Measurements from ENCODE around the gene WIZ.

WIZ gene

GRCh38 chr19:15445227-15445605 lies 4.5 kb downstream of the WIZ start:
- no peak overlapping the region for H3K4me3 ChIP-seq (ENCODE audit: low read depth, low read length)
- no peak for DNase-seq (ENCODE audit: low read depth)
- no peak for TF ChIP-seq CTCF (IDR thresholded peaks at IDR 0.05; ENCODE audit: control insufficient read depth, extremely low read depth, insufficient read depth)

- no peak overlapping the region for H3K4me3 ChIP-seq (ENCODE audit: low read depth, low read length)
- no peak for TF ChIP-seq CTCF (IDR thresholded peaks at IDR 0.05; ENCODE audit: control insufficient read depth, extremely low read depth, insufficient read depth)
- DNase-seq (ENCODE audit: low read depth), result no peak
Observed at GRCh38 chr19:15444505-15445226, 5.1 kb downstream of the WIZ start.

GRCh38 chr19:15443838-15444237 lies 5.9 kb downstream of the WIZ start:
- TF ChIP-seq CTCF (IDR thresholded peaks at IDR 0.05; ENCODE audit: control insufficient read depth, extremely low read depth, insufficient read depth), result no peak
- DNase-seq (ENCODE audit: low read depth), result no peak
- no peak overlapping the region for H3K4me3 ChIP-seq (ENCODE audit: low read depth, low read length)

GRCh38 chr19:15443325-15443724 lies 6.4 kb downstream of the WIZ start:
- H3K4me3 ChIP-seq (ENCODE audit: low read depth, low read length), result no peak overlapping the region
- TF ChIP-seq CTCF (IDR thresholded peaks at IDR 0.05; ENCODE audit: control insufficient read depth, extremely low read depth, insufficient read depth), result no peak
- no peak for DNase-seq (ENCODE audit: low read depth)

- no peak overlapping the region for H3K4me3 ChIP-seq (ENCODE audit: low read depth, low read length)
- no peak for DNase-seq (ENCODE audit: low read depth)
- TF ChIP-seq CTCF (IDR thresholded peaks at IDR 0.05; ENCODE audit: control insufficient read depth, extremely low read depth, insufficient read depth), result no peak
Observed at GRCh38 chr19:15442142-15442920, 7.4 kb downstream of the WIZ start.

GRCh38 chr19:15441317-15441716 lies 8.4 kb downstream of the WIZ start:
- no peak for DNase-seq (ENCODE audit: low read depth)
- H3K4me3 ChIP-seq (ENCODE audit: low read depth, low read length), result no peak overlapping the region
- TF ChIP-seq CTCF (IDR thresholded peaks at IDR 0.05; ENCODE audit: control insufficient read depth, extremely low read depth, insufficient read depth), result no peak

Measured in LNCaP clone FGC (cell line).